Ishikawa (cell line): ENCODE data around the gene PGA3.

Experiments used
- CEBPB ChIP-seq: IDR thresholded peaks from 2 replicates; pipeline ENCODE4 v1.6.1; 2012
- CREB1 ChIP-seq: IDR thresholded peaks from 2 replicates; pipeline ENCODE4 v1.6.1; 2012; ENCODE audit warnings: low read depth
- EGR1 ChIP-seq: IDR thresholded peaks from 2 replicates; pipeline ENCODE4 v1.6.1; 2012
- EP300 ChIP-seq: IDR thresholded peaks from 2 replicates; pipeline ENCODE4 v1.6.1; 2012; ENCODE audit warnings: borderline replicate concordance
- FOXM1 ChIP-seq: IDR thresholded peaks from 2 replicates; pipeline ENCODE4 v1.6.1; 2012; ENCODE audit warnings: low read depth, borderline replicate concordance
- NFIC ChIP-seq: IDR thresholded peaks from 2 replicates; pipeline ENCODE4 v1.6.1; 2012
- RAD21 ChIP-seq: IDR thresholded peaks from 2 replicates; pipeline ENCODE4 v1.6.1; 2012; ENCODE audit warnings: low read depth
- TAF1 ChIP-seq: IDR thresholded peaks from 2 replicates; pipeline ENCODE4 v1.6.1; 2012; ENCODE audit warnings: low read depth, mild to moderate bottlenecking
- TCF12 ChIP-seq: IDR thresholded peaks from 2 replicates; pipeline ENCODE4 v1.6.1; 2012; ENCODE audit warnings: low read depth
- TEAD4 ChIP-seq: IDR thresholded peaks from 2 replicates; pipeline ENCODE4 v1.6.1; 2012
- YY1 ChIP-seq: IDR thresholded peaks from 2 replicates; pipeline ENCODE4 v1.6.1; 2012; ENCODE audit warnings: low read depth
- ZBTB7A ChIP-seq: IDR thresholded peaks from 2 replicates; pipeline ENCODE4 v1.6.1; 2012; ENCODE audit warnings: low read depth
- TF ChIP-seq, protein P1 (sequence below): IDR thresholded peaks from 2 replicates; pipeline ENCODE4 v1.6.1; 2012; ENCODE audit warnings: low read depth, mild to moderate bottlenecking
- TF ChIP-seq, protein P2 (sequence below): IDR thresholded peaks from 2 replicates; pipeline ENCODE4 v1.6.1; 2012
- TF ChIP-seq, protein P3 (sequence below): IDR thresholded peaks from 2 replicates; pipeline ENCODE4 v1.6.1; 2012

PGA3 gene

DNA sequence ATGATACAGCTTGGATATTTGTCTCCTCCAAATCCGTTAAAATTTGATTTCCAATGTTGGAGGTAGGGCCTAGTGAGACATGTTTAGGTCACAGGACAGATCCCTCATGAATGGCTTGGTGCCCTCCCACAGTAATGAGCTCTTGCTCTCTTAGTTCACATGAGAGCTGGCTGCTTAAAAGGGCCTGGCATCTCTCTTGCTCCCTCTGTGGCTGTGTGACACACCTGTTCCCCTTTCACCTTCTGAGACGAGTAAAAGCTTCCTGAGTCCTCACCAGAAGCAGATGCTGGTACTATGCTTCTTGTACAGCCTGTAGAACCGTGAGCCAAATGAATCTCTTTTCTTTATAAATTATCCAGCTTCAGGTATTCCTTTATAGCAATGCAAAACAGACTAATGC lies 45.6 kb upstream of the PGA3 start:
- TF ChIP-seq TAF1: no peak
- TF ChIP-seq, protein P1, sequence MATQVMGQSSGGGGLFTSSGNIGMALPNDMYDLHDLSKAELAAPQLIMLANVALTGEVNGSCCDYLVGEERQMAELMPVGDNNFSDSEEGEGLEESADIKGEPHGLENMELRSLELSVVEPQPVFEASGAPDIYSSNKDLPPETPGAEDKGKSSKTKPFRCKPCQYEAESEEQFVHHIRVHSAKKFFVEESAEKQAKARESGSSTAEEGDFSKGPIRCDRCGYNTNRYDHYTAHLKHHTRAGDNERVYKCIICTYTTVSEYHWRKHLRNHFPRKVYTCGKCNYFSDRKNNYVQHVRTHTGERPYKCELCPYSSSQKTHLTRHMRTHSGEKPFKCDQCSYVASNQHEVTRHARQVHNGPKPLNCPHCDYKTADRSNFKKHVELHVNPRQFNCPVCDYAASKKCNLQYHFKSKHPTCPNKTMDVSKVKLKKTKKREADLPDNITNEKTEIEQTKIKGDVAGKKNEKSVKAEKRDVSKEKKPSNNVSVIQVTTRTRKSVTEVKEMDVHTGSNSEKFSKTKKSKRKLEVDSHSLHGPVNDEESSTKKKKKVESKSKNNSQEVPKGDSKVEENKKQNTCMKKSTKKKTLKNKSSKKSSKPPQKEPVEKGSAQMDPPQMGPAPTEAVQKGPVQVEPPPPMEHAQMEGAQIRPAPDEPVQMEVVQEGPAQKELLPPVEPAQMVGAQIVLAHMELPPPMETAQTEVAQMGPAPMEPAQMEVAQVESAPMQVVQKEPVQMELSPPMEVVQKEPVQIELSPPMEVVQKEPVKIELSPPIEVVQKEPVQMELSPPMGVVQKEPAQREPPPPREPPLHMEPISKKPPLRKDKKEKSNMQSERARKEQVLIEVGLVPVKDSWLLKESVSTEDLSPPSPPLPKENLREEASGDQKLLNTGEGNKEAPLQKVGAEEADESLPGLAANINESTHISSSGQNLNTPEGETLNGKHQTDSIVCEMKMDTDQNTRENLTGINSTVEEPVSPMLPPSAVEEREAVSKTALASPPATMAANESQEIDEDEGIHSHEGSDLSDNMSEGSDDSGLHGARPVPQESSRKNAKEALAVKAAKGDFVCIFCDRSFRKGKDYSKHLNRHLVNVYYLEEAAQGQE: no peak
- no peak for TF ChIP-seq TEAD4
- no peak for TF ChIP-seq CEBPB
- TF ChIP-seq NFIC: no peak
- TF ChIP-seq YY1: no peak
- no peak for TF ChIP-seq TCF12
- no peak for TF ChIP-seq FOXM1
- TF ChIP-seq, protein P2, sequence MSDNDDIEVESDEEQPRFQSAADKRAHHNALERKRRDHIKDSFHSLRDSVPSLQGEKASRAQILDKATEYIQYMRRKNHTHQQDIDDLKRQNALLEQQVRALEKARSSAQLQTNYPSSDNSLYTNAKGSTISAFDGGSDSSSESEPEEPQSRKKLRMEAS: no peak
- TF ChIP-seq RAD21: no peak

DNA sequence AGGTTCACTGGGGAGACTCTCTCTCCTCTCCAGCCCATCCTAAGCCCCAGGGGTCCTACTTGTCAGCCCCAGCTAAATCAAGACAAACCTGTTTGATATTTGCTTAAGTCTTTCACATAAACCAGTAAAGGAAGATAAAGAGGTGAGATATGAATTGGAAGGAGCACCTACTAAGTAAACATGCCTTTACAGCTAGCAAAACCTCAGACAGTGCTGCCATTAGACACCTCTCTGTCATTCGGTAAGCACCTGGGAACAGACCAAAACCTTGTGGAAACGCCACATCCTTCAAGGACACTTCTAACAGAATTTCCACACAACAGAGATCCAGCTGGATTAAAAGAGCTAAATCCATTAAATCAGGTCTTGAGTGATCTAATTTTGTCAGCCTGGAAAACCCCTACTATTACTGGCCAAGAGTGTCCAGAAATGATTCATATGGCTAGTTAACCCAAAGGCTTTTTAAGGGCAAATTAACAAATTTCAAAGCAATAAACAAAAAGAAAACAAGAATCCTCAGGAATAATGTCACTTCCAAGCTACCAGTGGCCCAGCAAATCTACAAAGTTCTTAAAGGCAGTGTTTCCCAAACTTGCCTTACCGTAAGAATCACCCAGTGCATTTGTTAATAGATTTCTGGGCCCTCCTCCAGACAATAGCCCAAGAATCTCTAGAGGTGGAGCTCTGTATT lies 44.5 kb upstream of the PGA3 start:
- TF ChIP-seq TAF1: no peak
- no peak for TF ChIP-seq TEAD4
- no peak for TF ChIP-seq NFIC

DNA sequence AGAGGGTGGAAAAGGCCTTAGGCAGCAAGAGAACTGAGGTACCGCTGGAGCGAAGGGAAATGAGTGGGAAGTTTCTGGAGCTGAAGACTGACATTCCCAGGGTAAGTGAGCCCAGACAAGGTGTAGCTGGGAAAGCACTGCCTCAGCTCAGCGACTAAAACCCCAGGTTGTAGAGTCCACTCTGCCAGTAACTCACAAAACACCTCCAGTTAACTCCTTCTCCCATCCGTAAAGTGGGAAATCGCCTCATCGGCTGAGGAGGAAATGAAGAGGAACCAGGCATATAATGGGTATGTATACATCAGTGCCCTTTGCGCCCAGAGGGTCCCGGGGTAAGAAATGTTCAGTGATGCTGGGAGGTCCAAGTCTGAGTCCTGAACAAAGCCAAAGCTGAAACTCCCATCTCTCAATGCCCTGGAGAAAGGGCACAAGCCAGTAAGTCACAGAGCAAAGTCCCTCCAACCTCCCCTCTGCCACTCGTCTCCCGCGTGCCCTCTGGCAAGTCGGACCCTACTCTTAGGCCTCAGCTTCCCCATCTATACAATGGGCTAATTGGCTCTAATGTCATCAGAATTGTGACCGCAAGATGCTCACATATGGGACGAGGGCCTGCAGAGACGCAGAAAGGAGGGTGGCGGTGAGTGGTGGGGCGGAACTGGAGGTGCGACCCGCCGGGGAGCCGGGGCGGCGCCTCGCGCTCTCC lies 42.7 kb upstream of the PGA3 start:
- no peak for TF ChIP-seq NFIC
- no peak for TF ChIP-seq RAD21
- TF ChIP-seq TCF12: 0 out of 2 replicates have a peak, but pooled peaks have one; percentile 6

DNA sequence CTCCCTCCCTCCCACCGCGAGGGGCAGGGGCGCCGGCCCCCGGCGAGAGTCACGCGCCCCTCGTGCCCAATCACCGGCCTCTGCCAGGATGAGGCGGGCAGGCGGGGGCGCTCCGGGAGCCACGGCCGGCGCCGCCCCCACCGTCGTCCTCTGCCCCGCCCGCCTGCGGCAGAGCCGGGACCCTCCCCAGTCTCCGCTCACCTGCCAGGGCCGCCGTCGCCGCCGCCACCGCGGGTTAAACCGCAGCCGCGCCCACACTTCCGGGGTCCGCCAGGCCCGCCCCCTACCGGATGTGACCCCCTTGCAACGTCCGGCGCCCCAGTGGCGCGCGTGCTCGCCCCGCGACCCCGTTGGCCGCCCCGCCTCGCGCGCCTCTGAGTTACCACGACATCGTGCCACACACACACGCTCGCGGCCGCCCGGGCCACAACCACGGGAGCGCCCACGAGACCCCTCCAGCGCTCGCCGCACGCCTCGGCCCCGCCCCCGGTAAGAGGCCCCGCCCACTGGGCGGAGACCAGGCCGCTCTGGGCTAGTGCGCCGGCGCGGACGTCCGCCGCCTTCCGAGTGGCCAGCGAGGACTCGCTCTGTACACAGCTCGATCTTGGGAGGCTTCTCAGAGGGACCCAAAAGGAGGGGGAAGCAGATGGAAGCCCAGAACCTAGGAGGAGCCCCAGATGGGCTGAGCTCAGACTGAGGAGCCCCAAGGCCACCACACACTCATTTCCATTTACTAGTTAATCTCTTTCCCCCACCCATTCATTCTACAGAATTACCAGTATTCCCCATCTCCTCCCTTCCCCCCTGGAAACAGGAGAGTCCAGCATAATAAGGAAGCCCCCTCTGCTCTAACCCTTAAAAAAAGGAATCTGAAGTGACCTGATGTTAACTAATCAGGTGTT lies 41.9 kb upstream of the PGA3 start, which contains the start of gene VPS37C:
Gene VPS37C, minus strand, starts transcription at position 237 of the 902 bp plus-strand sequence. CDS start 22,597 bp downstream, outside the sequence.
- TF ChIP-seq, protein P1: no peak
- TF ChIP-seq CREB1 (no peak; the same call in 1 of the 2 replicates), RAD21 (no peak), EGR1 (peak; percentile 49; the same call in 1 of the 2 replicates), TCF12 (peak; percentile 27; the same call in 1 of the 2 replicates), TAF1 (peak; percentile 75; the same call in 1 of the 2 replicates)
- TF ChIP-seq, protein P3, sequence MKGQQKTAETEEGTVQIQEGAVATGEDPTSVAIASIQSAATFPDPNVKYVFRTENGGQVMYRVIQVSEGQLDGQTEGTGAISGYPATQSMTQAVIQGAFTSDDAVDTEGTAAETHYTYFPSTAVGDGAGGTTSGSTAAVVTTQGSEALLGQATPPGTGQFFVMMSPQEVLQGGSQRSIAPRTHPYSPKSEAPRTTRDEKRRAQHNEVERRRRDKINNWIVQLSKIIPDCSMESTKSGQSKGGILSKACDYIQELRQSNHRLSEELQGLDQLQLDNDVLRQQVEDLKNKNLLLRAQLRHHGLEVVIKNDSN: peak; percentile 93
- TF ChIP-seq, protein P2: peak; percentile 80

DNA sequence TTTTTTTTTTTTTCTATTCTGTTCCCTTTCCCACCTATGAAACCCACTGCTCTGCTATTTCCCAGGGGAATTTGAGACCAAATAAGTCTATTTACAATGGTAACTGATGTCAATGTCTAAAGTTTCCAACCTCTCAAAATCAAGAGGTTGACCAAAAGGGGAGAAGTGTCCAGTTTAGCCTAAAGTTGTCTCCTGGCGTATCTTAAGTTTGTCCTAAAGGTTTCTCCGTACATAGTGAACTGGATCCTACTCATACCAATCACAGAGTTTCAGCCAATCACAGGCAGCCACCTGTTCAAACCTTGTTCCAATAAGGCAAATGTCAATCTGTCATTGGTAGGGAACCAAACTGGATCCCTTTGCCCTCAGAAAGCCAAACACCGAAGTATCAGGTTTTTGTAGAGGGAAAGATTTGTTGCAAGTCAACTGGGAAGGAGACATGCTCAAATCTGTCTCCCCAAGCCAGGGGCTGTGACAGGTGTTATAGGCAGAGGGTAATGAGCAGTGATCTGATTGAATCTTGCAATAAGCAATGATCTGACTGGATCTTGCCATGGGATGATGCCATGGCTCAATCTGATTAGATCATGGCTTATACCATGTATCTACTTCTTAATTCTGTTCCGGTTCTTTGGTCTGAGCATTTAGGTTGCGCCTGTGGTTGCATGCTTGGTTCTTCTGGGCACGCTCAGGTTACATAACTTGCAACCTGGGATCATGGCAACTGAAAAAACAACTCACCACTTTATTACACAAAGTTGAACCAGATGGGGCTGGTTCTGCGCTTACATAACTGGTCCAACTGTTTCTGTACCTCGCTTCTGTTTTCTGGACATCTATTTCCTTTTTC lies 41.0 kb upstream of the PGA3 start:
- no peak for TF ChIP-seq RAD21
- TF ChIP-seq TCF12: no peak
- 0 out of 2 replicates have a peak, but pooled peaks have one; percentile 17 for TF ChIP-seq FOXM1

DNA sequence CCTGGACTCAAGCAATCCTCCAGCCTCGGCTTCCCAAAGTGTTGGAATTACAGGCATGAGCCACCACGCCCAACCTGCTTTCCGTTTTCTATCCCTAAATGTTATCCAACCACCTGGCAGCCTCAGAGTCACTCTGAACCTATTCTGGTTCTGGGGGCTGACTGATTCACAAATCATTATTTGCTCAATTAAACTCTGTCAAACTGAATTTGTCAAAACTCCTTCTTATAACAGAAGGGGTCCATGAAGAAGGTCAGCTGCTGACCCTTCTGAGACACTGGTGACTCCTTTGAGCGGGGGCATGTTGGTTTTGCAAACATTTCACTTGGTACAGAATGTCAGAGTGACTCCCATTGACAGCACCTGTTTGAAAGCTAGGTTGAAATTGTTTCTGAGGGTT lies 40.3 kb upstream of the PGA3 start:
- TF ChIP-seq YY1: no peak
- TF ChIP-seq, protein P1: no peak
- no peak for TF ChIP-seq ZBTB7A
- no peak for TF ChIP-seq EP300
- no peak for TF ChIP-seq TCF12
- TF ChIP-seq EGR1: no peak
- no peak for TF ChIP-seq CEBPB
- TF ChIP-seq TEAD4: no peak
- no peak for TF ChIP-seq TAF1
- TF ChIP-seq, protein P2: no peak
- TF ChIP-seq, protein P3: no peak
- no peak for TF ChIP-seq NFIC
- TF ChIP-seq FOXM1: no peak
- TF ChIP-seq CREB1: no peak
- no peak for TF ChIP-seq RAD21
